ENCODE data around the gene C19orf67.

DNA sequence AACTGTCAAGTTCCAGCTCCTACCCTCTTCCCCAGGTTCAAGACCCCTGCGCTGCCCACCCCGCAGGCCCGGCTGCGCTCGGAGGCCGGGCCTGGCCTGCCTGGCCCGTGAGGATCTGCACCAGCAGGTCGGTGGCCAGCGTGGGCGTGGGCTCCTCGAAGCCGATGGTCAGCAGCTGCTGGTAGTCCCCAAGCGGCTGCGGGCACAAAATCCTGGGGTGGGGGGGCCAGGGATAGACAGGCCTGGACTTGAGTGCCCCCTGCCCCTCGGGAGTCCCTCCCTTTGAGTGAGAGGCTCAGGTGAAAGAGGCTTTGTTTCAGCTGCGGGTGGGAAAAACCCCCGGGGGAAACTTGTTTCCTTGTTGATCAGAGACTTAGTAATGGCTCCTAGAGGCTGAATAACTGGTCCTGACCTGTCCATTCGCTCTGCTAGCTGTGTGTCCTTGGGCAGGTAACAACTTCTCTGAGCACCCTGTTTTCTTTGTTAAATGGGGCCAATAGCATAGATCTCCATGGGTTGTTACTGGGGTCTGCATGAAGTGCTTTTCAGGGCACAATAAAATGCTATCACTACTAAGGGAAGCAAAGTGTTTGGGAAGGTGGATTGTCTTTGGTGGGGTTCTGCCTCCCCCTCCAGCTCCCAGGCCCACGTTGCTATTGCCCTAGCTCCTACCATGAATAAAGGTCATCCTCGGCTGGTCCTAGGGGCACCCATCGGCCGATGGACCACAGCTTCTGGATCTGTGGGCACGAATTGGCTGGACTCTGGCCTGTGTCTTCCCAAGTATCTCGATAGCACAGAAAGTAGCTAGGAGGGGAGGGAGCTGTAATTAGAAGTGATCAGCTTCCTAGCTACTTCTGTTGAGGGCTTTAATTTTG, 3.5 kb downstream of the C19orf67 start:
- TF ChIP-seq, protein P1, sequence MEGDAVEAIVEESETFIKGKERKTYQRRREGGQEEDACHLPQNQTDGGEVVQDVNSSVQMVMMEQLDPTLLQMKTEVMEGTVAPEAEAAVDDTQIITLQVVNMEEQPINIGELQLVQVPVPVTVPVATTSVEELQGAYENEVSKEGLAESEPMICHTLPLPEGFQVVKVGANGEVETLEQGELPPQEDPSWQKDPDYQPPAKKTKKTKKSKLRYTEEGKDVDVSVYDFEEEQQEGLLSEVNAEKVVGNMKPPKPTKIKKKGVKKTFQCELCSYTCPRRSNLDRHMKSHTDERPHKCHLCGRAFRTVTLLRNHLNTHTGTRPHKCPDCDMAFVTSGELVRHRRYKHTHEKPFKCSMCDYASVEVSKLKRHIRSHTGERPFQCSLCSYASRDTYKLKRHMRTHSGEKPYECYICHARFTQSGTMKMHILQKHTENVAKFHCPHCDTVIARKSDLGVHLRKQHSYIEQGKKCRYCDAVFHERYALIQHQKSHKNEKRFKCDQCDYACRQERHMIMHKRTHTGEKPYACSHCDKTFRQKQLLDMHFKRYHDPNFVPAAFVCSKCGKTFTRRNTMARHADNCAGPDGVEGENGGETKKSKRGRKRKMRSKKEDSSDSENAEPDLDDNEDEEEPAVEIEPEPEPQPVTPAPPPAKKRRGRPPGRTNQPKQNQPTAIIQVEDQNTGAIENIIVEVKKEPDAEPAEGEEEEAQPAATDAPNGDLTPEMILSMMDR (IDR thresholded peaks at IDR 0.05; ENCODE audit: insufficient read depth, low read depth, low read length), result no peak
- TF ChIP-seq EZH2 (IDR thresholded peaks at IDR 0.05; ENCODE audit: insufficient read depth, low read length), result no peak
